LNCaP clone FGC (cell line): Measurements from ENCODE around the gene OLA1.

Experiments used
- DNase-seq: peaks from one replicate; pipeline ENCODE4 v3.0.0-alpha.2; 2011; ENCODE audit warnings: low read depth
- H3K4me3 ChIP-seq: 2 replicates; pipeline ENCODE4 v1.5.1; 2011; ENCODE audit warnings: mild to moderate bottlenecking, low read depth, low read length, control low read depth
- TF ChIP-seq, protein P1 (sequence below): IDR thresholded peaks from 2 replicates; pipeline ENCODE4 v1.5.1; 2012; ENCODE audit warnings: mild to moderate bottlenecking; ENCODE audit not compliant: control insufficient read depth, insufficient read depth; ENCODE audit errors: extremely low read depth

Gene OLA1

DNA sequence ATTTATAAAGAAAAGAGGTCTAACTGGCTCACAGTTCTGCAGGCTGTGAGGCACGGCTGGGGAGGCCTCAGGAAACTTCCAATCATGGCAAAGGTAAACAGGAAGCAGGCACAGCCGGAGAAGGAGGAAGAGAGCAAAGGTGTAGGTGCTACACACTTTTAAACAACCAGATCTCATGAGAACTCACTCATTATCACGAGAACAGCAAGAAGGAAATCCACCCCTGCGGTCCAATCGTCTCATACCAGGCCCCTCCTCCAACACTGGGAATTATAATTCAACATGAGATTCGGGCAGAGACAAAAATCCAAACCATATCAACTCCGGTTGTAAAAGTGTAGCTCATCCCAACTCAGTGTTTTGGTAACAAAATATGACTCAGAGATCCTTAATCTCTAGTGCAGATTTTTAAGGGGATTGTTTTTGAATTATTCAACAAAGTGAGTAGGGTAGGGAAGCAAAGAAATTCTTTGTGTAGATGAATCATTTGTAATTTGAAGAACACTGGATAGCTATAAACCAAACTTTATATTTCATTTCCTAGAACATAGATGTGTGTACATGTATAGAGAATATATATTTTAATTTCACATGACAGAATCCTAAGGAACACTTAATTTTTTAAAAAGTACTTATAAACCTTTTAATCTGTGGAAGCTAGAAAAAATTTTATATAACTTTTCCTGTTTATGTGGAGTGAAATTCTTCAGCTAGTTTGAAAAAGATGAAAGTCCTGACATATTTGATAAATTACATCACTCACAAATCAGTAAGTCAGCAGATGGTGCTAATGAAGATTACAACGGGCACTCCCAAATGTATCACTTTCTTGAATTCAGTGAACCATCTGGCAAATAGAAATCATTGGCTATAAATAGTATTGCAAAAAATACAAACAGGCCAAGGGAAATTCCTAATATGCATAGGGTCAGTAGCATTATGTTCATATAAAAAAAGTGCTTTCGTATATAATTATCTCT, 130.1 kb downstream of the OLA1 start:
- TF ChIP-seq, protein P1, sequence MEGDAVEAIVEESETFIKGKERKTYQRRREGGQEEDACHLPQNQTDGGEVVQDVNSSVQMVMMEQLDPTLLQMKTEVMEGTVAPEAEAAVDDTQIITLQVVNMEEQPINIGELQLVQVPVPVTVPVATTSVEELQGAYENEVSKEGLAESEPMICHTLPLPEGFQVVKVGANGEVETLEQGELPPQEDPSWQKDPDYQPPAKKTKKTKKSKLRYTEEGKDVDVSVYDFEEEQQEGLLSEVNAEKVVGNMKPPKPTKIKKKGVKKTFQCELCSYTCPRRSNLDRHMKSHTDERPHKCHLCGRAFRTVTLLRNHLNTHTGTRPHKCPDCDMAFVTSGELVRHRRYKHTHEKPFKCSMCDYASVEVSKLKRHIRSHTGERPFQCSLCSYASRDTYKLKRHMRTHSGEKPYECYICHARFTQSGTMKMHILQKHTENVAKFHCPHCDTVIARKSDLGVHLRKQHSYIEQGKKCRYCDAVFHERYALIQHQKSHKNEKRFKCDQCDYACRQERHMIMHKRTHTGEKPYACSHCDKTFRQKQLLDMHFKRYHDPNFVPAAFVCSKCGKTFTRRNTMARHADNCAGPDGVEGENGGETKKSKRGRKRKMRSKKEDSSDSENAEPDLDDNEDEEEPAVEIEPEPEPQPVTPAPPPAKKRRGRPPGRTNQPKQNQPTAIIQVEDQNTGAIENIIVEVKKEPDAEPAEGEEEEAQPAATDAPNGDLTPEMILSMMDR, result no peak
- no peak overlapping the region for H3K4me3 ChIP-seq
- DNase-seq, result no peak

DNA sequence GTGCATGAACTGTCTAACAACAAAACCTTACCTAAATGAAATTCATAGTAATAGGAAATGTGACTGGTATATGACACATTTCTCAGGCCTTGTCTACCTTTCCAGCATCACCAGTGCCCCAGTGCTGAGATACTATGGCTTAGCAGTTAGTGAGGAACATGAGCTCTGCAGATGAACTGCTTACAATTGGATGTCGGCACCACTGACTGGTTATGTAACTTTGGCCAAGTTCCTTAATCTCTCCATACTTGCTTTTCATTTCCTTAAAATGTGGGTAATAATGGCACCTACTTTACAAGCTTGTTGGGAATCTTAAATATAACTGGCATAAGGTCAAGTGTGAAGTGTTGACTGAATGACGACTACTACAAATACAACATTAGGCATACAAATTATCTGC, 136.3 kb downstream of the OLA1 start:
- TF ChIP-seq, protein P1, result no peak
- no peak overlapping the region for H3K4me3 ChIP-seq
- DNase-seq, result no peak

DNA sequence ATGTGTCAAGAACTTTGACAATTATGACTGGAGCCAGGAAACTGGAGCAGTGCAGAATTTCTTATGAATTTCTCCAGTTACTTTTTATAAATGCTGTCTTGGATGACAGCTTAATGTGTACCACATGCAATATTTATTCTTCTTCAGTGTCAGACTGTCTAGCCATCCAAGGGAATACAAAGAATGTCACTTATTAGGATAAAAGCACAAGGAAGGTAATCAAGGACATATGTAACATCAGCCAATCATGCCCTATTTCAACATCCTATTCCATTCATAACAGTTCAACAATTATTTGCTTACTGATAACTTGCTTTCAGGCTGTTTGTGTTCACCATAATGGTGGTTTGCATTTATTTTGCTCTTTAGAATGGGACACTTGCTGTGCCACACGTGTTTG, 139.8 kb downstream of the OLA1 start:
- TF ChIP-seq, protein P1, result no peak
- DNase-seq, result no peak
- H3K4me3 ChIP-seq, result no peak overlapping the region

DNA sequence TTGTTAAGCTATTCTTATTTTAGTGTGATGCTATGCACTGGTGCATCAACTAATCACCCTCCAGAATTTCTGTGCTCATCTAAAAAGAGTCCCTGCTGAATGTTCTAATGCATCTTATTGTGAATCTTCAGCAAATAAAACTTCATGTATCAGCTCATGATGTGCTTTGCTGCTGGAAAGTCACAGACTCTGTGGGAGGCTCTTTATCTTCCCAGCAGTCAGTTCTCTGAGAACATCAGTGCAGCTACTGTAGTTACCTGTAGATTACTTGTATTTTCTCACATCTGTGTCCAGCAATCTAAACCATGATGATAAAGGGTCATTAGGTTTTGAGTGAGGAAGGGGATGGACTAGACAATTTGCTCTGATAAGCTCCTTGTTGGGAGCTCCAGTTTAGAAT, 141.6 kb downstream of the OLA1 start:
- DNase-seq, result no peak
- H3K4me3 ChIP-seq, result no peak overlapping the region
- TF ChIP-seq, protein P1, result no peak

DNA sequence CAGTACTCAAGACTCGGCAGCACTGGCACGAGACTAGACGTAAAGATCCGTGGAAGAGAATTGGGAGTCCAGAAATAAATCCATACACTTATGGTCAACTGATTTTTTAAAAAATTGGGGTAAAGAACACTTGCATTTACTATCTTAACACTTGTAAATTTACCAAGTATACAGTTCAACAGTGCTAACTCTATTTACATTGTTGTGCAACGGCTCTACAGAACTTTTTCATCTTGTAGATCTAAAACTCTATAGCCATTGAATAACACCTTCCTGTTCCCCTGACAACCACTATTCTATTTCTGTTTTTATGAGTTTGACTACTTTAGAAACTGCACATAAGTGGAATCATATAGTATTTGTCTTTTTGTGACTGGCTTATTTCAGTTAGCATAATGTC, 153.8 kb downstream of the OLA1 start:
- TF ChIP-seq, protein P1, result no peak
- no peak overlapping the region for H3K4me3 ChIP-seq
- DNase-seq, result no peak

DNA sequence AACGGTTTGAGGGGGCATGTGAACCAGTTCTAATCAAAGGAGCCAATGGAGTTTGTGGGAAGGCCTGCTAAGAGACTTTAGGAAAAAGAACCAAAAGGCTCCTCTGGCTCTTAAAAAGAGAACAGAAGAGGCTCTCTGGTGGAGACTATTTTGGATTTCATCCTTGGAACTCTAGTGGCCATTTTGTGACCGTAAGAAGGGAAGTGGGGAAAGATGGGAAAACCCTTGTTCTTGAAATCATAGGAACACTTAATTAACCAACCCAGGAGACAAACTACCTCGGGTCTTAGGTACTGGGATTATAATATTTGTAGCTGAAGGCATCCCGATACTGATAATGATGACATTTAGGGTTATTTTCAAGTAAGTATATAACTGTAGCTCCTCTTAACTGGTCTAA, 157.9 kb downstream of the OLA1 start:
- H3K4me3 ChIP-seq, result no peak overlapping the region
- TF ChIP-seq, protein P1, result no peak

More for the DNA sequence above, 157.9 kb downstream of the OLA1 start:
- DNase-seq, result no peak
